Measurements from ENCODE around the gene NEURL3. TPM values are rescaled to one million over a fixed set of nuclear protein-coding genes. Genes with fewer than 3 reads are reported as not detected.

Gene NEURL3
- polyA plus RNA-seq, 3 donors: not detected

GRCh38 chr2:96509847-96510230, 4.7 kb upstream of the NEURL3 start:
- Mint-ChIP-seq H3K27me3 (ENCODE audit: low read depth in 3 of 3) (peaks cover 7 to 12% (median 9%) of the 10 kb centered on the region in 3 donors), H3K4me3 (no peak overlapping the region), H3K4me1 (peaks cover 10% of the 10 kb centered on the region), H3K9me3 (peaks cover 0 to 2% (median 0%) of the 10 kb centered on the region in 7 donors), H3K36me3 (no peaks in the 10 kb centered on the region), H3K27ac (no peak overlapping the region)
- intact Hi-C loops (cut with micrococcal nuclease): loop anchor here (1.0 to 5.0 kb wide), 4 partner anchors 38 to 103 kb away; no protein-coding TSS in a partner anchor
- Histone ChIP-seq H3K27me3 (ENCODE audit: control insufficient read depth in 2 of 2, insufficient read depth in 2 of 2, low read length in 2 of 2) (peaks cover 0 to 3% of the 10 kb centered on the region in 2 donors), H3K79me2 (ENCODE audit: insufficient read depth, low read length) (no peaks in the 10 kb centered on the region), H4K20me1 (ENCODE audit: insufficient read depth, low read length) (no peaks in the 10 kb centered on the region), H3K4me2 (replicated peaks; ENCODE audit: extremely low read depth, low read length, poor library complexity, severe bottlenecking) (no peak overlapping the region), H3K27ac (ENCODE audit: low read depth in 1 of 2, low read length in 2 of 2) (no peak overlapping the region), H3K36me3 (replicated peaks in 1 of 2; ENCODE audit: control insufficient read depth in 1 of 2, insufficient read depth in 2 of 2, low read length in 2 of 2) (no peaks in the 10 kb centered on the region), H2AFZ (ENCODE audit: insufficient read depth, low read depth, low read length, poor library complexity, severe bottlenecking) (peak overlapping the region; percentile 59), H3K4me1 (ENCODE audit: control insufficient read depth in 1 of 2, insufficient read depth in 2 of 2, low read length in 2 of 2) (peaks cover 10 to 19% of the 10 kb centered on the region in 2 donors), H3K9ac (ENCODE audit: insufficient read depth, low read length, poor library complexity, severe bottlenecking) (no peak overlapping the region), H3K4me3 (replicated peaks in 1 of 3; ENCODE audit: low read depth in 2 of 3, low read length in 3 of 3) (no peak overlapping the region), H3K9me3 (replicated peaks in 1 of 2; ENCODE audit: control insufficient read depth in 1 of 2, insufficient read depth in 1 of 2, low read length in 2 of 2) (no peaks in the 10 kb centered on the region)
- WGBS (ENCODE audit: insufficient coverage): 42% methylated on average over 3 of the region's 11 CpGs
- DNase-seq: no peak
- TF ChIP-seq, protein P1, sequence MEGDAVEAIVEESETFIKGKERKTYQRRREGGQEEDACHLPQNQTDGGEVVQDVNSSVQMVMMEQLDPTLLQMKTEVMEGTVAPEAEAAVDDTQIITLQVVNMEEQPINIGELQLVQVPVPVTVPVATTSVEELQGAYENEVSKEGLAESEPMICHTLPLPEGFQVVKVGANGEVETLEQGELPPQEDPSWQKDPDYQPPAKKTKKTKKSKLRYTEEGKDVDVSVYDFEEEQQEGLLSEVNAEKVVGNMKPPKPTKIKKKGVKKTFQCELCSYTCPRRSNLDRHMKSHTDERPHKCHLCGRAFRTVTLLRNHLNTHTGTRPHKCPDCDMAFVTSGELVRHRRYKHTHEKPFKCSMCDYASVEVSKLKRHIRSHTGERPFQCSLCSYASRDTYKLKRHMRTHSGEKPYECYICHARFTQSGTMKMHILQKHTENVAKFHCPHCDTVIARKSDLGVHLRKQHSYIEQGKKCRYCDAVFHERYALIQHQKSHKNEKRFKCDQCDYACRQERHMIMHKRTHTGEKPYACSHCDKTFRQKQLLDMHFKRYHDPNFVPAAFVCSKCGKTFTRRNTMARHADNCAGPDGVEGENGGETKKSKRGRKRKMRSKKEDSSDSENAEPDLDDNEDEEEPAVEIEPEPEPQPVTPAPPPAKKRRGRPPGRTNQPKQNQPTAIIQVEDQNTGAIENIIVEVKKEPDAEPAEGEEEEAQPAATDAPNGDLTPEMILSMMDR (IDR thresholded peaks at IDR 0.05): no peak

GRCh38 chr2:96509114-96509846, 4.1 kb upstream of the NEURL3 start:
- WGBS (ENCODE audit: insufficient coverage): 27% methylated on average over 22 of the region's 32 CpGs
- peaks cover 7 to 13% (median 9%) of the 10 kb centered on the region in 3 donors for H3K27me3 Mint-ChIP-seq (ENCODE audit: low read depth in 3 of 3)
- peaks cover 10% of the 10 kb centered on the region for H3K4me1 Mint-ChIP-seq
- H3K36me3 ChIP-seq (replicated peaks in 1 of 2; ENCODE audit: control insufficient read depth in 1 of 2, insufficient read depth in 2 of 2, low read length in 2 of 2): no peaks in the 10 kb centered on the region
- H3K4me3 ChIP-seq (replicated peaks in 1 of 3; ENCODE audit: low read depth in 2 of 3, low read length in 3 of 3): no peak overlapping the region
- H3K9ac ChIP-seq (ENCODE audit: insufficient read depth, low read length, poor library complexity, severe bottlenecking): no peak overlapping the region
- no peak overlapping the region for H3K27ac ChIP-seq (ENCODE audit: low read depth in 1 of 2, low read length in 2 of 2)
- TF ChIP-seq, protein P1 (IDR thresholded peaks at IDR 0.05): peak; percentile 93
- peaks cover 0 to 2% (median 0%) of the 10 kb centered on the region in 7 donors for H3K9me3 Mint-ChIP-seq
- H2AFZ ChIP-seq (ENCODE audit: insufficient read depth, low read depth, low read length, poor library complexity, severe bottlenecking): peak overlapping the region; percentile 59
- H4K20me1 ChIP-seq (ENCODE audit: insufficient read depth, low read length): no peaks in the 10 kb centered on the region
- H3K4me1 ChIP-seq (ENCODE audit: control insufficient read depth in 1 of 2, insufficient read depth in 2 of 2, low read length in 2 of 2): peaks cover 10 to 19% of the 10 kb centered on the region in 2 donors
- H3K4me3 Mint-ChIP-seq: peak overlapping the region in 1 of 2 donors; percentile 37
- H3K36me3 Mint-ChIP-seq: no peaks in the 10 kb centered on the region
- H3K79me2 ChIP-seq (ENCODE audit: insufficient read depth, low read length): no peaks in the 10 kb centered on the region
- no peaks in the 10 kb centered on the region for H3K9me3 ChIP-seq (replicated peaks in 1 of 2; ENCODE audit: control insufficient read depth in 1 of 2, insufficient read depth in 1 of 2, low read length in 2 of 2)
- DNase-seq: peak; percentile 79 to 87 (median 84)
- H3K27ac Mint-ChIP-seq: peak overlapping the region in 2 of 7 donors; percentile 33 to 85
- no peak overlapping the region for H3K4me2 ChIP-seq (replicated peaks; ENCODE audit: extremely low read depth, low read length, poor library complexity, severe bottlenecking)
- peaks cover 0 to 3% of the 10 kb centered on the region in 2 donors for H3K27me3 ChIP-seq (ENCODE audit: control insufficient read depth in 2 of 2, insufficient read depth in 2 of 2, low read length in 2 of 2)
- intact Hi-C loops (cut with micrococcal nuclease): loop anchor here (1.0 to 5.0 kb wide), 4 partner anchors 37 to 102 kb away; no protein-coding TSS in a partner anchor

Measured in CD14-positive monocyte (primary cell).